ENCODE data around the gene DIS3.
A peak's percentile ranks its signal among the peaks of the same experiment; 100 is the strongest.
"Not testable (repeated sequence)": the region's sequence is repeated elsewhere in the genome, so short reads cannot be mapped to it uniquely, and the experiment has no call there.

Gene DIS3

GRCh38 chr13:72781451-72782439 lies at the start of gene DIS3, which contains the start of gene PIBF1:
DIS3 (minus strand) TSS chr13:72781900; CDS start chr13:72781832, 68 bp downstream.
PIBF1 (plus strand) TSS chr13:72782133; CDS start chr13:72783470, 1,337 bp downstream.
- DNase-seq (ENCODE audit: low read depth): peak; percentile 91

DNA sequence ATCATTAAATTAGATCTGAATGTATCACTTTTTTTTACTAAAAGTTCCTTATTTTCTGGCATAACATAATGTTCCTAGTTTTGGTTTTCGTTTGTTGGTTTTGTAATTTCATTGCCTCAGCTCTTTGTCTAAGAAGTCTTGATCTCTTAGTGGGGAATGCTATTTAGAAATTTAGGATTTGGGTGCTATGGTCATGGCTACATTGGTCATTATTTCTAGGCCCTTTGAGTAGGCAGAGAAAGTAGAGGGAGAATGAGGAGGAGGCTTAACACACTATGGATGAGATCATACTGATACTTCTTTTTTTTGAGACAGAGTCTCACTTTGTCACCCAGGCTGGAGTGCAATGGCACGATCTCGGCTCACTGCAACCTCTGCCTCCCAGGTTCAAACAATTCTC lies 42.0 kb upstream of the DIS3 start:
- DNase-seq (ENCODE audit: low read depth): no peak

- no peak for DNase-seq (ENCODE audit: low read depth)
Observed at GRCh38 chr13:72823081-72823480, 41.4 kb upstream of the DIS3 start.

DNA sequence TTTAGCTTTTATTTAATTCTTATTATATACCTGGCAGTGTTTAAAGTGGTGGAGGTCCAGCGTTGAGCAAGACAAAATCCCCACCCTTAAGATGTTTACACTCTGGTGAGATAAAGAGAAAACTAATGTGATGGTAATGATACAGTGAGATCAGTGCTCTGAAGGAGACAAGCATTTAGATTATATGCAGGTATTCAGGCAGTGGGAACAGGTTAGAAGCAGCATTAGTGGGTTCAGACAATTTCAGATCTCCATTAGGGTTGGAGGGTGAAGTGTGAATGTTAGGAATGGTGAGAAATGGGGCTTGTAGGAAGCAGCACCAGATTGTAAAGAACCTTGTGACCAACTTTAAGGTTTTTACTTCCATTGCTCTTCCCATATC lies 39.2 kb upstream of the DIS3 start:
- no peak for DNase-seq (ENCODE audit: low read depth)

GRCh38 chr13:72820156-72820897 lies 38.6 kb upstream of the DIS3 start:
- DNase-seq (ENCODE audit: low read depth): no peak

- DNase-seq (ENCODE audit: low read depth): no peak
Observed at GRCh38 chr13:72808917-72809500, 27.3 kb upstream of the DIS3 start.

GRCh38 chr13:72806514-72806913 lies 24.8 kb upstream of the DIS3 start:
- DNase-seq (ENCODE audit: low read depth): not testable (repeated sequence)

GRCh38 chr13:72805676-72806346 lies 24.1 kb upstream of the DIS3 start:
- no peak for DNase-seq (ENCODE audit: low read depth)

DNA sequence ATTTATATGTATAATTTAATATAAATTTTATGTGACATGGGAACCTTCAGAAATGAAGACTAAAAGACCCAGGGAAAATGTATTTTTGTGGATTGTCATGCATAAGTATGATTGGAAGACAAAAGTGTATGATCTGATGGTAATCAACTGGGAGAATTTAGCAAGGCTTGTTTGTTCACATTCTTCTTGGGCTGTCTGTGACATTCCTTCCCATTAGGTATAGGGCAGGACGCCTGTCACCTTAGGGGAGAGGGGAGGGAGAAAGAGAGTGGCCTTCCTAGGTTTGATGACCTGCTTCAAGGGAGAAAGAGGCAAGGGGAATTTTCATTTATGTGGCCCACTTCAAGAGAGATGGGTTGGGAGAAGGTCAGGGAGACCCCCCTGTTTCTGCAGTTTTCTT lies 22.6 kb upstream of the DIS3 start:
- DNase-seq (ENCODE audit: low read depth): no peak

DNA sequence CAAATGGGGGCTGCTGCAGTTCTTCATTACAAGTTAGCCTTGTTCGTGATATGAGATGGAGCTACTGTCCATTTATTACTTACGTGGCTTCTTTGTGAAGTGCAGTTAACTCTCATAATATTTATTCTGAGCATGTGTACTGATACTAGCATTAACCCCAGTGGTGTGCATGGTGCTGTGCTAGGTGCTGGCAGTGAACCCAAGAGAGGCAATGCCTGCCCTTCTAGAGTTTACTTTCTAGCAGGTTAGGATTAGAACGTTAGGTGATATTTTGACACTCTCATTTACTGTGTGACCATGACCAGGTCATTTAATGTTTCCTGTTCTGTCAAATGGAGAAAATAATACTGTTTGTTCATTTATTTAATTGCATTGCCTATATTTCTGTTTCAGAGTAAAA lies 17.1 kb upstream of the DIS3 start:
- DNase-seq (ENCODE audit: low read depth): no peak

- DNase-seq (ENCODE audit: low read depth): no peak
Observed at GRCh38 chr13:72792640-72793039, 10.9 kb upstream of the DIS3 start.

GRCh38 chr13:72788831-72789230 lies 7.1 kb upstream of the DIS3 start:
- DNase-seq (ENCODE audit: low read depth): no peak

GRCh38 chr13:72784679-72785078 lies 3.0 kb upstream of the DIS3 start:
- DNase-seq (ENCODE audit: low read depth): not testable (repeated sequence)

GRCh38 chr13:72782717-72783116 lies 1.0 kb upstream of the DIS3 start:
- DNase-seq (ENCODE audit: low read depth): no peak

DNA sequence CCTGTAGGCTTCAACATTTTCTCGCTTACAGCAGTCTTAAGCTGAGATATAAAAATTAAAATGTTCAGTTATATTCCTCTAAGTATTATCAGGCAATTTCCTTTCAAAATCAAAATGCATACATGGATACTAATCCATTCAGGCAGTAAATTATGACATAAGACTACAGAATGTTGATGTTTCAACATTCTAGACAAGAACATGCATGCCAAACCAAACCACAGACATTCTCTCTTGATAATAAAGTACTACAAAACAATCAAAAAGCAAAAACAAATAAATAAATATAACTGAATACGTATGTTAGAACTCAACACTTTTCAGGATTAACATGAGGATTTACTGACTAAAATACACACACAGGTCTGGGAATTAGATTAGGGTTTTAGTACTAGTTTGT lies 7.7 kb downstream of the DIS3 start:
- no peak for DNase-seq (ENCODE audit: low read depth)

GRCh38 chr13:72763411-72763810 lies 18.3 kb downstream of the DIS3 start:
- DNase-seq (ENCODE audit: low read depth): no peak

GRCh38 chr13:72760189-72760588 lies 21.5 kb downstream of the DIS3 start:
- no peak for DNase-seq (ENCODE audit: low read depth)

- DNase-seq (ENCODE audit: low read depth): no peak
Observed at GRCh38 chr13:72757792-72758535, 23.7 kb downstream of the DIS3 start.

DNA sequence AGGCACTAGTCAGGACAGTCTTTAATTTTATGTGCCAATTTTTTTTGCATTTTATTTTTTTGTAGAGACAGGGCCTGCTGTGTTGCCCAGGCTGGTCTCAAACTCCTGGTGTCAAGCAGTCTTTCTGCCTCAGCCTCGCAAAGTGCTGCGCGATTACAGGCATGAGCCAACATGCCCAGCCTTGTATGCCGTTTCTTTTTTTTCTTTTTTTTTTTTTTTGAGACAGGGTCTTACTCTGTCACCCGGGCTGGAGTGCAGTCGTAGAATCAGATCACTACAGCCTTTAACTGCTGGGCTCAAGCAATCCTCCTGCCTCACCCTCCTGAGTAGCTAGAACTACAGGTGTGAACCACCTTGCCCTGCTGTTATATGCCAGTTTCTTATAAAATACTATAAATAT lies 27.6 kb downstream of the DIS3 start:
- DNase-seq (ENCODE audit: low read depth): no peak

GRCh38 chr13:72751220-72751619 lies 30.5 kb downstream of the DIS3 start:
- no peak for DNase-seq (ENCODE audit: low read depth)

- DNase-seq (ENCODE audit: low read depth): no peak
Observed at GRCh38 chr13:72745260-72745659, 36.4 kb downstream of the DIS3 start.

Data from activated T-helper 1 cell treated with Interleukin-2 at 50 U/mL for 16 hours (primary cell).